HEK293 (cell line): ENCODE data around the gene HS1BP3.
A peak's percentile ranks its signal among the peaks of the same experiment; 100 is the strongest.

Experiments used
- CTCF ChIA-PET: fragments of 350-600 bp; formaldehyde crosslinking; extraction: SDS; loops from one replicate; lab custom pipeline; 2021; ENCODE audit warnings: antibody characterized with exemption; lab: Yijun Ruan, JAX
- POLR2A ChIA-PET: fragments of 300-600 bp; formaldehyde crosslinking; extraction: SDS; loops from one replicate; lab custom pipeline; 2020; ENCODE audit warnings: antibody characterized with exemption, inconsistent platforms; lab: Yijun Ruan, JAX
- H3K27ac ChIP-seq: fragments of 200-500 bp; sonication (Bioruptor generic); 2 replicates; pipeline ENCODE4 v1.5.1; 2014; ENCODE audit warnings: low read depth, low read length, control low read depth, inconsistent platforms; ENCODE audit errors: extremely low read depth
- H3K36me3 ChIP-seq, 2 experiments: fragments of 200-500 bp in 1 of 2; sonication (Bioruptor generic) in 1 of 2; 1 replicate in 1 of 2; 2 replicates in 1 of 2; pipeline ENCODE4 v1.5.1; 2014 to 2017; ENCODE audit warnings: inconsistent platforms in 2 of 2, low read length in 2 of 2; ENCODE audit not compliant: control insufficient read depth in 2 of 2, insufficient read depth in 1 of 2
- H3K4me1 ChIP-seq: fragments of 200-500 bp; sonication (Bioruptor generic); 2 replicates; pipeline ENCODE4 v1.5.1; 2014; ENCODE audit warnings: mild to moderate bottlenecking, low read length, inconsistent platforms; ENCODE audit not compliant: control insufficient read depth, insufficient read depth
- H3K4me3 ChIP-seq: 2 replicates; pipeline ENCODE4 v1.5.1; 2011; ENCODE audit warnings: low read depth, mild to moderate bottlenecking, control low read depth, low read length, moderate library complexity
- H3K9me3 ChIP-seq: fragments of 200-500 bp; sonication (Bioruptor generic); 2 replicates; pipeline ENCODE4 v1.5.1; 2014; ENCODE audit warnings: low read depth, low read length, inconsistent platforms; ENCODE audit not compliant: control insufficient read depth, insufficient read depth
- GLIS2 ChIP-seq: fragments of 450-650 bp; formaldehyde crosslinking; IDR thresholded peaks from 2 replicates; pipeline ENCODE4 v1.5.1; 2016; ENCODE audit warnings: missing biosample characterization, missing genetic modification characterization
- HOXA7 ChIP-seq: sonication (generic); formaldehyde crosslinking; IDR thresholded peaks from 2 replicates; pipeline ENCODE4 v1.8.1; 2022; ENCODE audit warnings: missing genetic modification reagents, borderline replicate concordance
- OSR2 ChIP-seq: fragments of 450-650 bp; formaldehyde crosslinking; IDR thresholded peaks from 2 replicates; pipeline ENCODE4 v1.5.1; 2016; ENCODE audit warnings: missing biosample characterization, missing genetic modification characterization
- REST ChIP-seq: fragments of 450-650 bp; formaldehyde crosslinking; IDR thresholded peaks from 2 replicates; pipeline ENCODE4 v1.5.1; 2016; ENCODE audit warnings: missing biosample characterization, missing genetic modification characterization
- ZBTB10 ChIP-seq: fragments of 450-650 bp; formaldehyde crosslinking; IDR thresholded peaks from 2 replicates; pipeline ENCODE4 v1.5.1; 2016; ENCODE audit warnings: missing biosample characterization, missing genetic modification characterization
- ZBTB20 ChIP-seq: fragments of 450-650 bp; formaldehyde crosslinking; IDR thresholded peaks from 2 replicates; pipeline ENCODE4 v1.5.1; 2016; ENCODE audit warnings: missing biosample characterization, missing genetic modification characterization
- ZBTB48 ChIP-seq: fragments of 450-650 bp; formaldehyde crosslinking; IDR thresholded peaks from 2 replicates; pipeline ENCODE4 v1.5.1; 2016; ENCODE audit warnings: missing biosample characterization, missing genetic modification characterization
- ZFHX2 ChIP-seq: fragments of 450-650 bp; formaldehyde crosslinking; conservative IDR thresholded peaks from 2 replicates; pipeline ENCODE4 v1.5.1; 2016; ENCODE audit warnings: missing biosample characterization, missing genetic modification characterization
- ZFP69B ChIP-seq: fragments of 450-650 bp; formaldehyde crosslinking; IDR thresholded peaks from 2 replicates; pipeline ENCODE4 v1.5.1; 2016; ENCODE audit warnings: missing biosample characterization, missing genetic modification characterization
- ZNF10 ChIP-seq: fragments of 450-650 bp; formaldehyde crosslinking; IDR thresholded peaks from 2 replicates; pipeline ENCODE4 v1.5.1; 2017; ENCODE audit warnings: missing biosample characterization, missing genetic modification characterization
- ZNF132 ChIP-seq: fragments of 450-650 bp; formaldehyde crosslinking; IDR thresholded peaks from 2 replicates; pipeline ENCODE4 v1.5.1; 2017; ENCODE audit warnings: missing biosample characterization, missing genetic modification characterization, borderline replicate concordance
- ZNF19 ChIP-seq: fragments of 450-650 bp; formaldehyde crosslinking; IDR thresholded peaks from 2 replicates; pipeline ENCODE4; 2016; ENCODE audit warnings: missing biosample characterization, missing genetic modification characterization, low read depth
- ZNF211 ChIP-seq: fragments of 450-650 bp; formaldehyde crosslinking; IDR thresholded peaks from 2 replicates; pipeline ENCODE4 v1.5.1; 2016; ENCODE audit warnings: low read depth, missing biosample characterization, missing genetic modification characterization
- ZNF214 ChIP-seq: fragments of 450-650 bp; formaldehyde crosslinking; IDR thresholded peaks from 2 replicates; pipeline ENCODE4 v1.5.1; 2017; ENCODE audit warnings: missing biosample characterization, mild to moderate bottlenecking, missing genetic modification characterization, borderline replicate concordance
- ZNF394 ChIP-seq: fragments of 450-650 bp; formaldehyde crosslinking; IDR thresholded peaks from 2 replicates; pipeline ENCODE4 v1.5.1; 2016; ENCODE audit warnings: missing biosample characterization, missing genetic modification characterization, mild to moderate bottlenecking, moderate library complexity, borderline replicate concordance
- ZNF423 ChIP-seq: fragments of 450-650 bp; formaldehyde crosslinking; IDR thresholded peaks from 2 replicates; pipeline ENCODE4 v1.5.1; 2016; ENCODE audit warnings: missing biosample characterization, missing genetic modification characterization
- ZNF639 ChIP-seq: fragments of 450-650 bp; formaldehyde crosslinking; IDR thresholded peaks from 2 replicates; pipeline ENCODE4 v1.5.1; 2016; ENCODE audit warnings: missing biosample characterization, missing genetic modification characterization
- ZNF660 ChIP-seq: fragments of 450-650 bp; IDR thresholded peaks from 2 replicates; pipeline ENCODE4 v1.5.1; 2018; ENCODE audit warnings: missing biosample characterization, mild to moderate bottlenecking, missing genetic modification characterization

Gene HS1BP3

GRCh38 chr2:20647211-20647610 is 3.7 kb downstream of the HS1BP3 start:
- ChIA-PET CTCF (interaction anchor here (1.4 kb wide), 1 partner anchor 11 kb away, joined by 4 read pairs; no protein-coding TSS in a partner anchor), POLR2A (interaction anchor here (5.9 kb wide), 1 partner anchor 200 kb away, joined by 51 read pairs; the partner anchor contains the start of gene RHOB)
- Histone ChIP-seq H3K4me3 (no peak overlapping the region), H3K9me3 (no peaks in the 10 kb centered on the region), H3K4me1 (no peaks in the 10 kb centered on the region), H3K27ac (no peak overlapping the region), H3K36me3 (peaks cover 0 to 41% of the 10 kb centered on the region in 2 experiments; a peak in 1 of 3 replicates)
- no peak for TF ChIP-seq ZNF639 (tag by site-specific recombination)
- no peak for TF ChIP-seq ZNF394
- no peak for TF ChIP-seq ZFP69B (tag by site-specific recombination)
- no peak for TF ChIP-seq ZNF211
- no peak for TF ChIP-seq ZNF660 (tag by site-specific recombination)

GRCh38 chr2:20646446-20646845 is 4.5 kb downstream of the HS1BP3 start:
- Histone ChIP-seq H3K4me1 (no peaks in the 10 kb centered on the region), H3K36me3 (peaks cover 0 to 48% of the 10 kb centered on the region in 2 experiments; a peak in 1 of 3 replicates), H3K9me3 (no peaks in the 10 kb centered on the region), H3K27ac (no peak overlapping the region), H3K4me3 (no peak overlapping the region)
- TF ChIP-seq ZFHX2 (tag by site-specific recombination) (0 out of 2 replicates have a peak, but pooled peaks have one; percentile 26), GLIS2 (tag by site-specific recombination) (no peak), ZBTB10 (tag by site-specific recombination) (no peak)
- ChIA-PET POLR2A (no interaction called here), CTCF (interaction anchor here (1.4 kb wide), 1 partner anchor 10 kb away, joined by 4 read pairs; no protein-coding TSS in a partner anchor)

GRCh38 chr2:20645761-20646160 is 5.1 kb downstream of the HS1BP3 start:
- TF ChIP-seq ZNF132 (tag by site-specific recombination) = no peak
- CTCF ChIA-PET = interaction anchor here (1.1 kb wide), 1 partner anchor 319 kb away, joined by 3 read pairs; no protein-coding TSS in a partner anchor
- Histone ChIP-seq H3K36me3 (peaks cover 0 to 55% of the 10 kb centered on the region in 2 experiments; a peak in 1 of 3 replicates), H3K9me3 (no peaks in the 10 kb centered on the region), H3K4me1 (no peaks in the 10 kb centered on the region), H3K4me3 (no peak overlapping the region), H3K27ac (no peak overlapping the region)
- POLR2A ChIA-PET = no interaction called here

GRCh38 chr2:20645301-20645701 is 5.6 kb downstream of the HS1BP3 start:
- POLR2A ChIA-PET = interaction anchor here (0.6 kb wide), 1 partner anchor 253 kb away, joined by 7 read pairs; no protein-coding TSS in a partner anchor
- CTCF ChIA-PET = interaction anchor here (1.1 to 5.9 kb wide), 3 partner anchors 16 to 319 kb away, joined by 3 to 93 read pairs (median 4); no protein-coding TSS in a partner anchor
- Histone ChIP-seq H3K36me3 (peaks cover 0 to 60% of the 10 kb centered on the region in 2 experiments; a peak in 1 of 3 replicates), H3K4me1 (no peaks in the 10 kb centered on the region), H3K9me3 (no peaks in the 10 kb centered on the region), H3K4me3 (no peak overlapping the region), H3K27ac (no peak overlapping the region)
- TF ChIP-seq ZNF10 (no peak), HOXA7 (no peak), ZNF19 (tag by site-specific recombination) (no peak), ZBTB48 (tag by site-specific recombination) (no peak), OSR2 (tag by site-specific recombination) (no peak), ZBTB20 (tag by site-specific recombination) (no peak), ZNF214 (tag by site-specific recombination) (no peak), REST (tag by site-specific recombination) (no peak), ZNF423 (tag by site-specific recombination) (no peak)
